Activated B cell treated with CpG ODN at 0.5 μM for 24 hours (primary cell): ENCODE data around the gene SLC30A10. TPM values are rescaled to one million over a fixed set of nuclear protein-coding genes. Genes with fewer than 3 reads are reported as not detected.

ENCODE experiments used
- ATAC-seq: fragments of 200-7000 bp; cut with Tn5 transposase; one replicate; pipeline ENCODE4 v1.10.0; 2021; ENCODE audit warnings: low read depth, mild to moderate bottlenecking, moderate library complexity
- CTCF ChIA-PET: fragments of 350-600 bp; sonication (Branson Sonifier 250); formaldehyde crosslinking; loops from one replicate; lab custom pipeline; 2021; ENCODE audit warnings: antibody characterized with exemption; lab: Charles Lee
- POLR2A ChIA-PET: fragments of 350-600 bp; sonication (Branson Sonifier 250); formaldehyde crosslinking; loops from one replicate; lab custom pipeline; 2021; ENCODE audit warnings: antibody characterized with exemption; lab: Charles Lee
- DNase-seq: peaks from one replicate; pipeline ENCODE4 v3.0.0; 2022
- H3K27ac Mint-ChIP-seq: one replicate; pipeline ENCODE4 v1.8.0; 2020; ENCODE audit warnings: mixed read lengths
- H3K27me3 Mint-ChIP-seq: one replicate; pipeline ENCODE4 v1.8.0; 2021; ENCODE audit warnings: mixed read lengths
- H3K36me3 Mint-ChIP-seq: one replicate; pipeline ENCODE4 v1.8.0; 2021; ENCODE audit warnings: low read depth, mixed read lengths
- H3K4me1 Mint-ChIP-seq: one replicate; pipeline ENCODE4 v1.8.0; 2021; ENCODE audit warnings: mixed read lengths
- H3K4me3 Mint-ChIP-seq: one replicate; pipeline ENCODE4 v1.8.0; 2020; ENCODE audit warnings: mild to moderate bottlenecking, mixed read lengths
- H3K9me3 Mint-ChIP-seq: one replicate; pipeline ENCODE4 v1.8.0; 2020; ENCODE audit warnings: mixed read lengths
- intact Hi-C: fragments of 100-400 bp; cut with micrococcal nuclease; formaldehyde crosslinking; loops from one replicate; pipeline ENCODE4 v1.15.1; 2024
- total RNA-seq: library from RNA; stranded (reverse); gene quantifications from 2 replicates; pipeline ENCODE4 v1.2.3, GENCODE V29; 2022
- TF ChIP-seq, protein P1 (sequence below): fragments of 200-600 bp; IDR thresholded peaks from one replicate; pipeline ENCODE4 v1.8.0; 2022; ENCODE audit warnings: antibody characterized with exemption, mild to moderate bottlenecking

Gene SLC30A10
- total RNA-seq, 1 donor from 2014 or later, result 0.11 TPM

DNA sequence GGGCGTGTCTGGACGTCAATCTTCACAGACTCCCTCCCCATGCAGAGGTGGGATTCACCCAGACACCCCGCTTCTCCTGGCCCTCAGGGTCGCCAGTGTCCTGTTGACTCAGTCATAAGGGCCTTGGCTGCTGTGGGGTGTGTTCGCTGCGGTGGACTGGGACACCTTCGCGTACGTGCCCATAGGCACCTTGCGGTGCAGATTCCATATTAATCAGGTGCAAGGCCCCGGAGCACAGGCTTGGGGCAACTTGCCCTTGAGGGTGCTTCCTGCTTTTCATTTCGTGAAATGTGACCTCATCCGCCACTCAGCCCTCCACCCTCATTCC, 398 bp upstream of the SLC30A10 start:
- peaks cover 14% of the 10 kb centered on the region for H3K4me1 Mint-ChIP-seq
- TF ChIP-seq, protein P1, sequence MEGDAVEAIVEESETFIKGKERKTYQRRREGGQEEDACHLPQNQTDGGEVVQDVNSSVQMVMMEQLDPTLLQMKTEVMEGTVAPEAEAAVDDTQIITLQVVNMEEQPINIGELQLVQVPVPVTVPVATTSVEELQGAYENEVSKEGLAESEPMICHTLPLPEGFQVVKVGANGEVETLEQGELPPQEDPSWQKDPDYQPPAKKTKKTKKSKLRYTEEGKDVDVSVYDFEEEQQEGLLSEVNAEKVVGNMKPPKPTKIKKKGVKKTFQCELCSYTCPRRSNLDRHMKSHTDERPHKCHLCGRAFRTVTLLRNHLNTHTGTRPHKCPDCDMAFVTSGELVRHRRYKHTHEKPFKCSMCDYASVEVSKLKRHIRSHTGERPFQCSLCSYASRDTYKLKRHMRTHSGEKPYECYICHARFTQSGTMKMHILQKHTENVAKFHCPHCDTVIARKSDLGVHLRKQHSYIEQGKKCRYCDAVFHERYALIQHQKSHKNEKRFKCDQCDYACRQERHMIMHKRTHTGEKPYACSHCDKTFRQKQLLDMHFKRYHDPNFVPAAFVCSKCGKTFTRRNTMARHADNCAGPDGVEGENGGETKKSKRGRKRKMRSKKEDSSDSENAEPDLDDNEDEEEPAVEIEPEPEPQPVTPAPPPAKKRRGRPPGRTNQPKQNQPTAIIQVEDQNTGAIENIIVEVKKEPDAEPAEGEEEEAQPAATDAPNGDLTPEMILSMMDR, result no peak
- ATAC-seq, result no peak
- no peak overlapping the region for H3K27ac Mint-ChIP-seq
- H3K9me3 Mint-ChIP-seq, result no peaks in the 10 kb centered on the region
- no peak for DNase-seq
- no peaks in the 10 kb centered on the region for H3K36me3 Mint-ChIP-seq
- intact Hi-C loops, result no loop called here
- ChIA-PET CTCF (no interaction called here), POLR2A (no interaction called here)
- H3K27me3 Mint-ChIP-seq, result peaks cover 48% of the 10 kb centered on the region
- peak overlapping the region; percentile 71 for H3K4me3 Mint-ChIP-seq

DNA sequence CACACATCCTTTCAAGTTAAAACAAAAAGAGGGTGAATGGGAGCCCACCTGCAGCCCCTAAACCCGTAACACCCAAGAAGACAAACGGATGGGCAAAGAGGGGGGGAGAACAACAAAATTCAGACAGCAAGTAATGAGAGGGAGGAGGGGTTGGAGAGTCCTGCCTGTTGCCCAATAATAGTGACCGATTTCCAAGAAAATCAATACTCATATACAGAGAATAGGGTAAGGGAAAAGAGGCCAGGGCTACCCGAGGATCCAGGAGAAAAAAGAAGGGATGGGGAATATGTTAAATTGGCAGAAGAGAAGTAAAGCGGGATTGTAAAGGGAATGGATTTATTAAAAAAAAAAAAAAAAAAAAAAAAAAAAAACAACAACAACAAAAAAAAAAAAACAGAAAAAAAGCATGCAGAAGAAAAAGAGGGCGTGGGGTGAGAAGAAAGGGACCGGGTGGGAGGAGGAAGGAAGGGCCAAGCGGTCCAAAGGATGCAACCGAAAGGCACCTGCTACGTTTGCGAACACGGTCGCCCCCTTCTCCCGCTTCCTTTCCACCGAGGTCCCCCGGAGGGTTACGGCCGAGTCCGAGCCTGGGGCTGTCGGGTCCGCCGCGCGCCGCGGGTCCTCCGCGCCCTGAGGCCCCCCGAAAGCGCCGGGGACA, 930 bp downstream of the SLC30A10 start:
- no peaks in the 10 kb centered on the region for H3K36me3 Mint-ChIP-seq
- H3K4me3 Mint-ChIP-seq, result peak overlapping the region; percentile 81
- intact Hi-C loops, result no loop called here
- H3K27ac Mint-ChIP-seq, result no peak overlapping the region
- DNase-seq (no peak), ATAC-seq (no peak)
- POLR2A ChIA-PET, result no interaction called here
- peaks cover 14% of the 10 kb centered on the region for H3K4me1 Mint-ChIP-seq
- CTCF ChIA-PET, result no interaction called here
- H3K9me3 Mint-ChIP-seq, result no peaks in the 10 kb centered on the region
- peaks cover 41% of the 10 kb centered on the region for H3K27me3 Mint-ChIP-seq
- TF ChIP-seq, protein P1, result no peak

DNA sequence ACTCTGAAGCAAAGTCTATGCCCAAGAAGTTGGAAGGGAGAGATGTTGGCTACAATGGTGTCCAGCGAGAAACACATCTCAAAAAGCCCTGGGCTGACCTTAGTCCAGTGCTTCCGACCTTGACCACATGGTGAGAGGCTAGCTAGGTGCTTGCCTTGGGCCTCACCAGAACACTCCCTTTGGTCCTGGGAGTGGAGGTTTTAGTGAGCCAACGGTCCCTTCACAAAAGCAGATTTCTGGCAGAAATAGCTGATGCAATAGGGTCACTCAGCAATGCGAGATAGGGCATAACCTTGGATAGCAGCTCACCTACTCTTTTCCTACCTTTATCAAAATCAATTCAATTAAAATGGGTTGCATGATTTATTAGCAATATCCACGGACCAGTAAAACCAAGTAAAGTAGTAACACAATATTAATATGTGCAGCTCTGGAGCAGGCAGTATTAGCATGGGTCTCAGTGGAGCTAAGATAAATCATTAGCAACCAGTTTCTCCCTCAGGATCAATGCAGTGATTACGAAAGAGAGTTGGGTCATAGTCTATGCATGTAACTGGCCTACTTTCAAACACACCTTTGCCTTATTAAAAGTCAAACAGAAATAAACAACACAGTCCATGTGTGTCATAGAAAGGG, 1.9 kb downstream of the SLC30A10 start:
- DNase-seq, result no peak
- H3K27ac Mint-ChIP-seq, result no peak overlapping the region
- intact Hi-C loops, result no loop called here
- no peaks in the 10 kb centered on the region for H3K9me3 Mint-ChIP-seq
- POLR2A ChIA-PET, result no interaction called here
- peaks cover 14% of the 10 kb centered on the region for H3K4me1 Mint-ChIP-seq
- TF ChIP-seq, protein P1, result no peak
- CTCF ChIA-PET, result no interaction called here
- H3K27me3 Mint-ChIP-seq, result peaks cover 42% of the 10 kb centered on the region
- no peak overlapping the region for H3K4me3 Mint-ChIP-seq
- no peak for ATAC-seq
- no peaks in the 10 kb centered on the region for H3K36me3 Mint-ChIP-seq

DNA sequence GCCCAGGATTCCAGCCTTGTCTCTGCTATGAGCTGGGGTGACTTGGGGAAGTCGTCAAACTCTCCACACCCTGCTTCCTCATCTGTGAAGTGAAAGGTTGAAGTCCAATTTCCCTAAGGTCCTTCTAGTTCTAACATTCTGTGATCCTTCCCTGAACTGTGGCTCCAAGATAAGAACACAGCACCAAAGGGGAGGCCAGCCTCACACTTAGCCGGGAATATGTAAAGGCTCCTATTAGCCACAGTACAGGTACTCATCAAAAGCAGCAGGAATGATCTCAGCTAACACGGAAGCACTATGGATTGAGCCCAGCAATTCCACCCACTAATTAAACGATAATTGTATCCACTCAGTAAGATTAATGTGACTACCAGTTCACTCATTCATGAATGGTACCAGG, 4.0 kb downstream of the SLC30A10 start:
- Mint-ChIP-seq H3K27ac (no peak overlapping the region), H3K4me1 (peaks cover 14% of the 10 kb centered on the region), H3K36me3 (no peaks in the 10 kb centered on the region), H3K9me3 (no peaks in the 10 kb centered on the region), H3K27me3 (peaks cover 37% of the 10 kb centered on the region), H3K4me3 (no peak overlapping the region)
- ChIA-PET POLR2A (no interaction called here), CTCF (no interaction called here)
- TF ChIP-seq, protein P1, result no peak
- intact Hi-C loops, result no loop called here
- ATAC-seq (no peak), DNase-seq (no peak)

DNA sequence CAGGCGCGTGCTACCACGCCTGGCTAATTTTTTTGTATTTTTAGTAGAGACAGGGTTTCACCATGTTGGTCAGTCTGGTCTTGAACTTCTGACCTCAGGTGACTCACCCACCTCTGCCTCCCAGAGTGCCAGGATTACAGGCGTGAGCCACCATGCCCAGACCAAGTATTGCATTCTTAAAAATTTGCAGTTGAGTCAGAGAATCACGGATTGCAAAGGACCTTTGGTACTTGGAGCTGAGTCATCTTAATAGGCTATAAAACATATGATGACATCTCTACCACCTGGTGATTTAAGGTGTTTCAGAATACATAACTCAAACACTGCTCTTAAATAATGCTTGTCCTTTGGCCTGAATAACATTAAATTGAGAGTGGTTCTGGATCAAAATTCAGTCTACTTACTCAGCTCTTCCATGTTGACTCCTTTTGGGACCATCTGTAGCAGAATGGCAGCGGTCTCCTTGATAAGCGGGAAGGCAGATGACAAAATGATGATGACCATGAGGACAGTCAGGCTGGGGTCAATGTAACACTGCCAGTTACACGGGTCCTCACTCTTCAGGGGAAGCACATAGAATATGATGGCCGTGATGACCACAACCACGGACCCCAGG, 10.4 kb downstream of the SLC30A10 start:
- intact Hi-C loops, result no loop called here
- ChIA-PET CTCF (no interaction called here), POLR2A (no interaction called here)
- no peak for DNase-seq
- no peaks in the 10 kb centered on the region for H3K36me3 Mint-ChIP-seq
- H3K4me3 Mint-ChIP-seq, result no peak overlapping the region
- TF ChIP-seq, protein P1, result no peak
- no peaks in the 10 kb centered on the region for H3K4me1 Mint-ChIP-seq
- H3K27ac Mint-ChIP-seq, result no peak overlapping the region
- no peak for ATAC-seq
- no peaks in the 10 kb centered on the region for H3K9me3 Mint-ChIP-seq
- peaks cover 11% of the 10 kb centered on the region for H3K27me3 Mint-ChIP-seq
